Dedifferentiated amniotic fluid mesenchymal stem cell (primary cell): ENCODE data around the gene PACSIN1.

Experiments
- DNase-seq: peaks from one replicate; pipeline ENCODE4 v3.0.0-alpha.2; 2016; ENCODE audit errors: extremely low spot score

PACSIN1 gene

GRCh38 chr6:34527751-34528670 lies 62.1 kb downstream of the PACSIN1 start:
- no peak for DNase-seq

- no peak for DNase-seq
These were observed 63.3 kb downstream of the PACSIN1 start for GRCh38 chr6:34528996-34529664.

GRCh38 chr6:34529665-34530327 lies 63.9 kb downstream of the PACSIN1 start:
- no peak for DNase-seq

DNA sequence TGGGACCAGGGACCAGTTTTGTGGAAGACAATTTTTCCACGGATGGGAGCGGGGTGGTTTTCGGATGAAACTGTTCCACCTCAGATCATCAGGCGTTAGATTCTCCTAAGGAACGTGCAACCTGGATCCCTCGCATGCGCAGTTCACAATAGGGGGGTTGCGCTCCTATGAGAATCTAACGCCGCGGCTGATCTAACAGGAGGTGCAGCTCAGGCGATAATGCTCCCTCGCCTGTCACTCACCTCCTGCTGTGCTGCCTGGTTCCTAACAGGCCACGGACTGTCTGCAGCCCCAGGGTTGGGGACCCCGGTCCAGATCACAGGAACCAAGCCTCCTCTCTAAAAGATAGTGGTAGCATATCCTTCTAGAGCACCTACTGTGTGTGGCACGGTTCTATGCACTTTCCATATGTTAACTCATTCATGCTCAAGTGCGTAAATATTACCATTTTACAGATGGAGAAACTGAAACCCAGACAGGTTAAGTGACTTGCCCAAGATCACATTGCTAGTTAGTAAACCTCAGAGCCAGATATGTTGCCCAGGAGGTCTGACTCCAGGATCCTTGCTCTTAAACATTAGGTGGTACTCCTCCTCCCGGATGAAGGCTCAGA lies 65.0 kb downstream of the PACSIN1 start:
- DNase-seq = no peak

- DNase-seq = no peak
These were observed 65.8 kb downstream of the PACSIN1 start for GRCh38 chr6:34531580-34532201.

GRCh38 chr6:34532230-34532629 lies 66.4 kb downstream of the PACSIN1 start:
- DNase-seq = no peak

- DNase-seq = no peak
These were observed 68.3 kb downstream of the PACSIN1 start for GRCh38 chr6:34534146-34534545.

DNA sequence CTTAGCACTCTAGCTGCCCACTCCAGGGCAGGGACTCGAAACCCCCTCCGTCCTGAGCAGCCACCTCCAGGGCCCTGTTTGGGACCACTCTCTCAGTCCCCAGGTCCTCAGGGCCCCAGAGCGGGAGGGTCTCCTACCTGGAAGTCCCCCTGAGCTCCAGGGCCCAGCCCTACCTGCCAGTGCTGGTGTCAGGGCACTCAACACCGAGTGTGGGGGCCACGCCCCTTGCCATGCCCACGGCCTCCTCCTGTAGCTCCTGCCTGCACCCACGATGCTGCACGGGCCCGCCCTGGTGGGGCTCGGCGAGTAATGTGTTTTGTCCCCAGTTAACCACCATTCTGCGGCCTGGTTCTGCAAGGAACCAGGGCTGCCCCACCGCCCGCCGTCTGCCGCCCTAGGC lies 68.8 kb downstream of the PACSIN1 start:
- no peak for DNase-seq

DNA sequence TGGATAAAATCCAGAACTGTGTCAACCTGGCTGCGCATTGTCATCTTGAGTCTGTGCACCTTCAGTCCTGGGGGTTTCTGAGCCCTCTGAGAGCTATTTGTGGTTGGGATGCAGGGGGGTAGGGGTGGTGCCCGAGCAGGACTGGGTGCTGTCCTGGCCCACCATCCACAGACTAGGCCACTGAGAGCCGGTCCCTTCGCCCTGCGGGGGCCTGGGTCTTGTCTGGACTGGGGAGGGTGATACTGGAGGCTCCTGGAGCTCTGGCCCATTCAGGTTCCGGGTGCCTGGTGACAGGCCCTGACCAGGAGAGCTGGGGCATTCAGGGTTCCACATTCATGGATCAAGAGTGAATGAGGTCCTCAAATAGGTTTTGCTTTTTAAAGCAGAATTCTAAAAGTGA lies 69.3 kb downstream of the PACSIN1 start:
- no peak for DNase-seq

DNA sequence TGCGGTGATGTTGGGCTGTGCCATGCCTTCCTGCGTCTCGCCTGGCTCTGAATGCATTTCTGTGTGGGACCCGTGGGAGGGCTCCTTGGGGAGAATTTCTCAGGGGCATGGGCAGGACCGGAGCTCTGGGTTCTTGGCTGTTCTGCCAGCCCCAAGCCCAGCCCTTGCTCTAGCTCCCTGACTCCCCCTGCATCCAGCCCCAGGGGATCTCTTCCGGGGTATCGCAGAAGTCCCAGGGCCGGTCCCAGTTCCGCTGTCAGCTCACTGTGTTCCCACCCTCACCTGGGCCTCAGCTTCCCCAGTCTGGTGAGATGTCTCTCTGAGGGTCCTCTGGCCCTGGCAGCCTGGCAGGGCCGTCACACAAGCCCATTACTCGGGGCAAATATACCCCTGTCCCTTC lies 69.8 kb downstream of the PACSIN1 start:
- no peak for DNase-seq

- DNase-seq = no peak
These were observed 70.5 kb downstream of the PACSIN1 start for GRCh38 chr6:34536251-34536958.

DNA sequence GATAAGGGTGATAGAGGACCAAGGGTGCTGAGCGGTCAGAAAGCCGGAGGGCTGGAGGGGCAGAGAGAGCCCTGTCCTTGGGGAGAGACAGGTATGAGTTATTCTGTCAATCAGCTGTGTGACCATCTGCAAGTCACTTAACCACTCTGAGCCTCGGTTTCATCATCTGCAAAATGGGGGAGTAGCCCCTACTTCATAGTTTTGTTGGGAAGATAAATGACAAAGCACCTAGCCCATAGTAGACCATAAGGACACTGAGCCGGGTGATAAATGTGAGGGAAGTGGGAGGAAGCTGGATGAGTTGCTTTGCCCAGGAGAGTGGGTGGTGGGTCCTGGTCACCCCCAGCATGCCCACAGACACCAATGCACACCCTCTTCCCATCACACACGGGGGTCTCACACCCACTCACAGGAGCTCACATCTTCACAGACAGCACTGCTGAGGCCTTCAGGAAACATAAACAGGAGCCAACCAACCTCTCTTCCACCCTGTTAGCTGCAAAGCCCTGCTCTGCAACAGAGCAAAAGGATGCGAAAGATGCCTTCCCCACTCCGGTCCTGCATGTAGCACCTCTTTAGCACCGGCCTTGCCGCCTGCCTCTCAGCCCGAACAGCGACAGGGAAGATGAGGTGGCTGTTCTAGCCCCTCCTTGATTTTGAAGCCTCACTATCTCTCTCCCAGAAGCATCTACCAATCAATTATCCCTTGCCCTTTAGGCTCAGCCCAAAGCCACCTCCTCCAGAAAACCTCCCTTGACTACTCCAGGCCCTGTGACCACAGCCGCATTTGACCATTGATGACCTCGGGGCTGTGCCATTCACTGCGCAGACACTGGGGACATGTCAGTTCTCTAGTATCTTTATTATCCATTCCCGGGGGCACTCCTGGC lies 71.3 kb downstream of the PACSIN1 start:
- DNase-seq = no peak

DNA sequence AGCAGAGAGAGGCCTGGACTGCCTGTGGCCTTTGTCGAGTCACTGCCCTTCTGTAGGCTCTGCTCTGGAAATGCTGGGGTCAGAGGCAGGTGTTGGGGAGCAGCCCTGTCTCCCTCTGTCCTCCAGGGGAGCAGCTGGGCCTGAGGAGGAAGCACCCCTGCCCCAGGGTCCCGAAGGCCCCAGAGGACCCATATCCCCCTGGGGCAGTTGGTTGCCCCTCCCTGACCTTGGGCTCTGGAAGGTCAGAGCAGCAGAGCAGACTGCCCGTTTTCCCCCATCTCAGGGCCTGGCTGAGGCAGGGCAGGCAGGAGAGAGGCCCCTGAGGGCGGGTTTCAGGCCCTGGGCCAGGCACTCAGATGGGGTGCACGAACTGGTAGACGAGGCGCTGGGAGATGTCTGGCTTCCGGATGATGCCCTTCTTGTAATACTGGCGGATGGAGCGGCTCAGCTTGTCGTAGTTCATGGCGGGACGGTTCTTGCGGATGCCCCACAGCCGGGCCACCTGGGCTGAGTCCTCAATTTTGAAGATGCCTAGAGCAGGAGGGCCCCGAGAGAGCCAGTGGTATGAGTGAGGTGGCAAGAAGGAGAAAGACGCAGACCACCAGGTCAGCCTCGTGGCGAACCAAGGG lies 72.2 kb downstream of the PACSIN1 start:
- no peak for DNase-seq

- DNase-seq = no peak
These were observed 72.7 kb downstream of the PACSIN1 start for GRCh38 chr6:34538581-34538980.

- no peak for DNase-seq
These were observed 73.3 kb downstream of the PACSIN1 start for GRCh38 chr6:34539181-34539580.

DNA sequence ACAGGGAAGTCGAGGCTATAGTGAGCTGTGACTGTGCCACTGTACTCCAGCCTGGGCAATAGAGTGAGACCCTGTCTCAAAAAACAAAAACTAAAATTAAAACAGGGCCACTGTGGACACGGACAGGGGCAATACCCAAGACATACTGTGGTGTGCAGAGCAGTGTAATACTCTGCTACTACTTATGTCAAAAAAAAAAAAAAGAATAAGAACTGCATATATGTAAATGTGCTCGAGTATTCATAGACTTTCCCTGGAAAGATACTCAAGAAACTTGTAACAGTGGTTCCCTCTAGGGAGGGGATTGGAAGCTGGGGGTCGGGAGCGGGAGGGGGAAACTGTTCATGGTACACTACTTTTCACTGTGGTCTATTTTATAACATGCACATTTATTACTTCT lies 74.3 kb downstream of the PACSIN1 start:
- DNase-seq = no peak

GRCh38 chr6:34540841-34541240 lies 75.0 kb downstream of the PACSIN1 start:
- DNase-seq = no peak

- no peak for DNase-seq
These were observed 77.5 kb downstream of the PACSIN1 start for GRCh38 chr6:34543421-34543820.

DNA sequence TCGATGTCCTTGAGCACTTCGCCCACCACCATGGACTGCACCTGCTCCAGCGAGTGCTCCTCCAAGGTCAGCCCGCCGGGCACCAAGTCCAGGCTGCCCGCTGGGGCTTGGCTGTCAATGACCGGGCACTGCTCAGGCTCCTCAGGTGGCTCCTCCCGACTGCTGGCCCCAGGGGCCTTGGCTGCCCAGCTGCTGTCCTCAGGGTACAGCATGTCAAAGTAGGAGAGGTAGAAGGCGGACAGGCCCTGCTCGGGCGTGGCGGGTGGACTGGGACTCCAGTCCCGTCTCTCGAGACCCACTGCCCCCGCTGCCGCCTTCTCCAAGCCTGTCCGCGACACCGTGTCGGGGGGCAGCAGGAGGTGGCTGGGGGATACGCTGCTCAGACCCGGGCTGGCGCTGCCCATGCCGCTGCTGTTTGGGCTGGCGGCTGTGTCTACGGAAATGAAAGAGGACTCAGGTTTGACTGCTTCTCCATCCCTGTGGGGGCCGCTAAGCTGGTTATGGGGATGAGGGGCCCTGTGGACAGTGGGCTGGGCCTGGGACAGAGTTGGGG lies 78.3 kb downstream of the PACSIN1 start:
- DNase-seq = no peak
